HUES6 (cell line): ENCODE measurements around the gene PALLD.

Experiments used
- H3K27ac ChIP-seq: 2 replicates; pipeline ENCODE4 v1.7.0; 2013; ENCODE audit warnings: low read depth, mild to moderate bottlenecking, low read length, inconsistent platforms
- H3K27me3 ChIP-seq: 2 replicates; pipeline ENCODE4 v1.6.1; 2013; ENCODE audit warnings: low read length; ENCODE audit not compliant: control insufficient read depth, insufficient read depth
- H3K36me3 ChIP-seq: 2 replicates; pipeline ENCODE4 v1.6.1; 2013; ENCODE audit warnings: low read length; ENCODE audit not compliant: control insufficient read depth, insufficient read depth
- H3K4me1 ChIP-seq: 2 replicates; pipeline ENCODE4 v1.6.1; 2013; ENCODE audit warnings: low read length; ENCODE audit not compliant: control insufficient read depth, insufficient read depth
- H3K4me3 ChIP-seq: 2 replicates; pipeline ENCODE4 v1.5.1; 2013; ENCODE audit warnings: low read depth, low read length
- H3K9ac ChIP-seq: one replicate; pipeline ENCODE4 v1.6.1; 2013; ENCODE audit warnings: mild to moderate bottlenecking, low read length
- H3K9me3 ChIP-seq: 2 replicates; pipeline ENCODE4 v1.6.1; 2013; ENCODE audit warnings: low read depth, low read length; ENCODE audit not compliant: control insufficient read depth, insufficient read depth

Gene PALLD

DNA sequence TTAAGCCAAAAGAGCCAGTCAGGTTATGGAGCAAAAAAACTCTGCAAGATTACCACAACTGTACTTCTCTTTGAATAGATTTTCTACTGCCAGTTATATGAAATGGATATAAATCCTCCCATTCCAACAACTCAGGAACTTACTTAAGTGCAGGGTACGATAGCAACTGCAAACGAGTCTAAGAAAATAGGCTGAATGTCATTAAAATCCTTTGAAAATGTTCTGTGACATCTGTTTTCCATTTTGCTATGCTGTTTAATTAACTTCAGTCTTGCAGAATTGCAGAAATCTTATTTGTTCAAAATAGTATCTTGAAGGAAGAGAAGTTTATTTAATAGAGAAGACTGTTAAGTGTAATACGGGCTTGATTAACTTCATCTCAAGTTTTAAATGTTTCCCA is 243.8 kb downstream of the PALLD start:
- Histone ChIP-seq H3K4me1 (peaks cover 34% of the 10 kb centered on the region), H3K4me3 (no peak overlapping the region), H3K36me3 (no peaks in the 10 kb centered on the region), H3K9ac (no peak overlapping the region), H3K27ac (no peak overlapping the region), H3K9me3 (no peaks in the 10 kb centered on the region), H3K27me3 (no peaks in the 10 kb centered on the region)

- H3K27me3 ChIP-seq: no peaks in the 10 kb centered on the region
- H3K4me1 ChIP-seq: peaks cover 25% of the 10 kb centered on the region
- H3K27ac ChIP-seq: no peak overlapping the region
- no peaks in the 10 kb centered on the region for H3K36me3 ChIP-seq
- H3K9ac ChIP-seq: no peak overlapping the region
- H3K9me3 ChIP-seq: no peaks in the 10 kb centered on the region
- no peak overlapping the region for H3K4me3 ChIP-seq
These were observed 244.7 kb downstream of the PALLD start for GRCh38 chr4:168741281-168742173.

- Histone ChIP-seq H3K27me3 (no peaks in the 10 kb centered on the region), H3K4me3 (no peak overlapping the region), H3K9me3 (no peaks in the 10 kb centered on the region), H3K4me1 (peaks cover 9% of the 10 kb centered on the region), H3K36me3 (no peaks in the 10 kb centered on the region), H3K27ac (no peak overlapping the region), H3K9ac (no peak overlapping the region)
These were observed 246.3 kb downstream of the PALLD start for GRCh38 chr4:168743131-168743530.

DNA sequence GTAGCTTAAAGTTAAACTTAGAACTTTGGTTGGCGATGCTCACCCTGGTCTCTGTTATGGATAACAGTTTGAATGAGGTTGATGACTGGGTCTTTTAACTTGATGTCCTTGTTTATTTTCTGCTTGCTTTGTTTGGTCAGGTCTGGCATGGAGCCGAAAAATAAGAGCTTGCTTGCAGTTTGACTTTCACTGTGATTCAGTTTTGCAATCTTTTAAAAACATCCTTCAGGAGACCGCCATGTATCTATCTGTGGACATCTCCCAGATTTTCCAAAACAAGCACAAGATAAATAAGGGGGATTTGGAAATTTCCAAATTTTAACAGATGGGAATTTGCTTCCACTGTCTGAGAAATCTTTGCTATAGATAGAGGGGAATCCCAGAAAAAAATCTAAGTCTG is 246.7 kb downstream of the PALLD start:
- H3K9ac ChIP-seq: no peak overlapping the region
- H3K27ac ChIP-seq: no peak overlapping the region
- no peak overlapping the region for H3K4me3 ChIP-seq
- H3K36me3 ChIP-seq: no peaks in the 10 kb centered on the region
- peaks cover 9% of the 10 kb centered on the region for H3K4me1 ChIP-seq
- peaks cover 2% of the 10 kb centered on the region; the same call in 1 of the 2 replicates for H3K9me3 ChIP-seq
- H3K27me3 ChIP-seq: no peaks in the 10 kb centered on the region

DNA sequence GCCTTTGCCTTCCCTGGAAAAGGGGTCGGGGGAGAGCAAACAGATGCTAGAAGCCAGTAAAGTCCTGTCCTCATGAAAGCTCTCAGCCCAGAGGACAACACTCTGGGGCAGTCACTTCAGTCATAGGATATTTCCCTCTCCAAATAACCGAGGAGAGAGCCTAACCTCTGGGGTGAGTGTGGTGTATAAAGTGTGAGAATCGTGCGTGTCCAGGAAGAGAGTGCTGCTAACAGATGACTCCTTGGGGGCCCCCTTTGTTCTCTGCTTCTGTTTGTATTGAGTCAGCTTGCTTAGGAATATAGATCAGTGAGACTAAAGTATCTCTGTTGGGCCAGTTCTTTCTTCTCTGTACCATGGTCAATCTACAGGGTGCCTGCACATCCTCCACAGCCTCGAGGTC is 247.2 kb downstream of the PALLD start:
- Histone ChIP-seq H3K9ac (no peak overlapping the region), H3K9me3 (peaks cover 3% of the 10 kb centered on the region; the same call in 1 of the 2 replicates), H3K36me3 (no peaks in the 10 kb centered on the region), H3K4me3 (no peak overlapping the region), H3K27ac (no peak overlapping the region), H3K27me3 (no peaks in the 10 kb centered on the region), H3K4me1 (peaks cover 9% of the 10 kb centered on the region)

DNA sequence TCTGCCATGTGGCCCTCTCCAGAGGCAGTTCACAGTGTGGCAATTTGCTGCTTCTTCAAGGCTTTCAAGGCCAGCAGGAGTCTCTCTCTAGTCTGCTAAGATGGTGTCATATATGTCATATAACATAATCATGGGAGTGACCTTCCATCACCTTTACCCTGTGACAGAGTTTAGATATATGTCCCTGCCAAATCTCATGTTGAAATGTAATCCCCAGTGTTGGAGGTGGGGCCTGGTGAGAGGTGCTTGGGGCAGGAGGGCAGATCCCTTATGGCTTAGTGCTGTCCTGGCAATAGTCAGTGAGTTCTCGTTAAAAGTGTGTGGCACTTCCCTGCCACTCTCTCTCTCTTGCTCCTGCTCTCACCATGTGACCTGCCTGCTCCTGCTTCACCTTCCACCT is 252.0 kb downstream of the PALLD start:
- Histone ChIP-seq H3K9ac (no peak overlapping the region), H3K4me1 (peaks cover 4% of the 10 kb centered on the region), H3K27me3 (no peaks in the 10 kb centered on the region), H3K36me3 (no peaks in the 10 kb centered on the region), H3K4me3 (no peak overlapping the region), H3K27ac (no peak overlapping the region), H3K9me3 (peaks cover 3% of the 10 kb centered on the region; the same call in 1 of the 2 replicates)

DNA sequence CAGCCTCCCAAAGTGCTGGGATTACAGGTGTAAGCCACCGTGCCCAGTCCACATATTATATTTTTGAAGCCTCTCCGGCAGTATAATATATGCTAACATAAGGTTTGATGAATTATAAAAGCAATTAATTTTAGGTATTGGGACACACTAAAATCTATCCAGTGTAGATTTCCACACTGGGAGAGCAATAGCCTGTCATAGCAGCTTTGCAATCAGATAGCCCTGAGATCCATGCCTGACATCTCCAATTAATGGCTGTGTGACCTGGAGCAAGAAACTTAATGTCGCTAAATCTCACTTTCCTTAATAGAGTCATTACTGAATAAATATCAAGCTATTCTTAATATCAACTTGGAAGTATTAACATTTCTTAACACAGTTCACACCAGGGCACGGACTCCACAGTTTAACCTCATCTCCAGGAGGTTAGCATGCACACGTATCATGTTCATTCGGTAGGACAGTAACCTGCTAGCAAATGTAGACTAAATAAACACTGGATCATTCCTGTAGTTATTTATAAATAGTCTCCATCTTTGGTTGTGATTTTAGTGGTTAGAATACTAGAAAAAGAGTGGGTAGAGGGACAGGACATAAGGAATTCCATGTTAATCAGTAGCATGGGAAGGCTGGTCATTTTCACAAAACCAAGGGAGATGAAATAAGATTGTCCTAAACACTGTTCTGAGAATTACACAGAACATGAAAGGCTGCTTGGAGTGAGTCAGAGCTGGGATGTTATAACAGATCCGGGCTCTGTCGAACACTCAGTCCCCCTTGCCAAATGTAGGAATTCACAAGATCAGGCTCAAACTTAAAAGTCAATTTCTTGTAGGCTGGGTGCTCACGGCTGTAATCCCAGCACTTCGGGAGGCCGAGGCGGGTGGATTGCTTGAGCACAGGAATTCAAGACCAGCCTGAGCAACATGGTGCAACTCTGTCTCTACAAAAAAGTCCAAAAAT is 254.7 kb downstream of the PALLD start:
- H3K27me3 ChIP-seq: no peaks in the 10 kb centered on the region
- H3K4me3 ChIP-seq: no peak overlapping the region
- H3K27ac ChIP-seq: no peak overlapping the region
- H3K4me1 ChIP-seq: no peaks in the 10 kb centered on the region
- H3K9ac ChIP-seq: no peak overlapping the region
- no peaks in the 10 kb centered on the region for H3K36me3 ChIP-seq
- H3K9me3 ChIP-seq: peaks cover 3% of the 10 kb centered on the region; the same call in 1 of the 2 replicates

DNA sequence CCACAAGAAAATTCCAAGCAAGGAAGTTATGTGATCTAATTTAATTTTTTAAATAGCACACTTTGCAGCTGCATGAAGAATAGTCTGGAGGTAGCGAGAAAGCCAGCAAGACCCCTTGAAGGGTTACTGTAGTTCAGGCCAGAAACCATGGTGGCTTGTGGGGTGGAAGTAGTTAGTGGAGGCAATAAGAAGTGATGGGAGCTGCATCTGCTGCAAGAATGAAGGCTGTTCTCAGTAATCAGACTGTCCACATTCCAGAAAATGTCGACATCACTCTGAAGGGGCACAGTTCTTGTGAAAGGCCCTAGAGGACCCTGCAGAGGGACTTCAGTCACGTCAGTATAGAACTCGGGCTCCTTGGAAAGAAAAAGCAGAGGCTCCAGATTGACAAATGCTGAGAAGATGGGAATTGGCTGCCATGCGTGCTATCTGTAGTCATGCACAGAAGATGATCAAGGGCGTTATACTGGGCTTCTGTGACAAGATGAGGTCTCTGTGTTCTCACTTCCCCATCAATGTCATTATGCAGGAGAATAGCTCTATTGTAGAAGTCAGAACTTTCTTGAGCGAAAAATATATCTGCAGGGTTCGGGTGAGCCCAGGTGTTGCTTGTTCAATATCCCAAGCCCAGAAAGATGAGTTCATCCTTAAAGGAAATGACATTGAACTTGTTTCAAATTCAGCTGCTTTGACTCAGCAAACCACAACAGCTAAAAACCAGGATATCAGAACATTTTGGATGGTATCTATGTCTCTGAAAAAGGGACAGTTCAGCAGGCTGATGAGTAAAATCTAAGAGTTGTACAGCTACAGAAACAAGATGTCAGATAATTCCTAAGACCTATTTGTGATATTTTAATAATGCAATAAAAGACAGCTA is 259.0 kb downstream of the PALLD start:
- H3K36me3 ChIP-seq: no peaks in the 10 kb centered on the region
- no peak overlapping the region for H3K9ac ChIP-seq
- no peaks in the 10 kb centered on the region for H3K9me3 ChIP-seq
- no peak overlapping the region for H3K4me3 ChIP-seq
- no peak overlapping the region for H3K27ac ChIP-seq
- H3K4me1 ChIP-seq: no peaks in the 10 kb centered on the region
- H3K27me3 ChIP-seq: no peaks in the 10 kb centered on the region

DNA sequence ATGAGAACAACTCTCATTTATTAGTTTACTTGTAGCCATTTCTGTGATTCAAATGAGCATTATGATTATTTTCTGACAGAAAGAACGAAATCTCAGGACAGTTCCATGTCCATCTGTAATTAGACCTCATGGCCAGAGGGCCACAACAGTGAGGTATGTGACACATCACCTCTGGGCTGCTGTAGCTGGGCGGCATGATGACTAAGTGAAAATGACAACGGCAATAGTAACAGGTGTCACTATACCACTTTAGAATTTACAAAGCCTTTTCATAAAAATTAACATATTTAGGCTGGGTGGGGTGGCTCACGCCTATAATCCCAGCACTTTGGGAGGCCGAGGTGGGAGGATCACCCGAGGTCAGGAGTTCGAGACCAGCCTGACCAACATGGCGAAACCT is 260.6 kb downstream of the PALLD start:
- no peak overlapping the region for H3K4me3 ChIP-seq
- no peak overlapping the region for H3K27ac ChIP-seq
- no peak overlapping the region for H3K9ac ChIP-seq
- no peaks in the 10 kb centered on the region for H3K4me1 ChIP-seq
- no peaks in the 10 kb centered on the region for H3K27me3 ChIP-seq
- no peaks in the 10 kb centered on the region for H3K36me3 ChIP-seq
- H3K9me3 ChIP-seq: no peaks in the 10 kb centered on the region

DNA sequence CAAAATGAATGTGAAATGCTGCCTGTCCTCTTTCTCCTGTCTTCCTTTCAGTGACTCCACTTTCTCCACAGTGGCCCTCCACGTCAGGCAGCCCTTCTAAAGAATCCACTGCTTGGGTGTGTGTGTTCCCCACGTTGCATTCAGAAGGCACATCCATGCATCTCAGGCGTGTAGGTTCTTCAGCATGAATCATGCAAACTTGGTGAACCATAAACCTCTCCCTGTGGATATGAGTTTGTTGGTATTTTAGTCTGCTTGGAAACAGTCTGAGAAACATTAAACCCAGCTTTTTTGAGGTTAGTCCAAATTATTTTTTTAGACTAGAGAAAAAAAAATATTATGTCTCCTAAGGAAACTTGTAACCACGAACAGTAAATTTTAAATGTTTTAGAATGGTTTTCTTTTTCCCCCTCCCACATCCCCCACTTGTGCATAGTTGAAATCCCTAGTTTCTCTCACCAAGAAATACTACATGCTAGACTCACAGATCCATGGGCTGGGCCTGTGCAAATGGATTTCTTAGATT is 261.6 kb downstream of the PALLD start:
- H3K9ac ChIP-seq: no peak overlapping the region
- H3K4me3 ChIP-seq: no peak overlapping the region
- no peaks in the 10 kb centered on the region for H3K27me3 ChIP-seq
- no peaks in the 10 kb centered on the region for H3K36me3 ChIP-seq
- no peak overlapping the region for H3K27ac ChIP-seq
- H3K4me1 ChIP-seq: no peaks in the 10 kb centered on the region
- H3K9me3 ChIP-seq: no peaks in the 10 kb centered on the region
